ENCODE measurements around the gene COL19A1.

DNA sequence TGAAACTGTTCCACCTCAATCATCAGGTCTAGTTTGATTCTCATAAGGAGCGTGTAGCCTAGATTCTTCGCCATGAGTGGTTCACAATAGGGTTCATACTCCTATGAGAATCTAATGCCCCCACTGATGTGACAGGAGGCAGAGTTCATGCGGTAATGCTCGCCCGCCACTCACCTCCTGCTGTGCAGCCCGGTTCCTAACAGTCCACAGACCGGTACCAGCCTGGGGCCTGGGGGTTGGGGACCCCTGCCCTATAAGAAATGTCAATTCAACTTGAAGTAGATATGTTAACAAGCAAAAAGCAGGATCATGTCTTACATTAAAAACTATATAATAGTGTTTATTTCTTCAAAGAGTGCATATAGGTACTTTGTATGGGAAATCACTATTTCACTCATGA lies 216.5 kb downstream of the COL19A1 start:
- TF ChIP-seq CTCF (conservative IDR thresholded peaks at IDR 0.05; ENCODE audit: low read depth in 2 of 2) (no peak), EZH2 (IDR thresholded peaks at IDR 0.05; ENCODE audit: low read depth, unreplicated experiment) (no peak), POLR2AphosphoS5 (IDR thresholded peaks at IDR 0.05; ENCODE audit: low read depth) (no peak), REST (IDR thresholded peaks at IDR 0.05; ENCODE audit: unreplicated experiment) (no peak), JUNB (IDR thresholded peaks at IDR 0.05; ENCODE audit: unreplicated experiment) (no peak), EZH2phosphoT487 (IDR thresholded peaks at IDR 0.05; ENCODE audit: unreplicated experiment) (no peak), CREB1 (CRISPR knock-in tag; IDR thresholded peaks at IDR 0.05; ENCODE audit: low read depth) (no peak), ETS1 (IDR thresholded peaks at IDR 0.05) (no peak), NANOG (IDR thresholded peaks at IDR 0.05; ENCODE audit: borderline replicate concordance) (no peak), ZNF331 (CRISPR knock-in tag; IDR thresholded peaks at IDR 0.05; ENCODE audit: low read depth) (no peak), STAT1 (IDR thresholded peaks at IDR 0.05; ENCODE audit: unreplicated experiment) (no peak)
- TF ChIP-seq, protein P1, sequence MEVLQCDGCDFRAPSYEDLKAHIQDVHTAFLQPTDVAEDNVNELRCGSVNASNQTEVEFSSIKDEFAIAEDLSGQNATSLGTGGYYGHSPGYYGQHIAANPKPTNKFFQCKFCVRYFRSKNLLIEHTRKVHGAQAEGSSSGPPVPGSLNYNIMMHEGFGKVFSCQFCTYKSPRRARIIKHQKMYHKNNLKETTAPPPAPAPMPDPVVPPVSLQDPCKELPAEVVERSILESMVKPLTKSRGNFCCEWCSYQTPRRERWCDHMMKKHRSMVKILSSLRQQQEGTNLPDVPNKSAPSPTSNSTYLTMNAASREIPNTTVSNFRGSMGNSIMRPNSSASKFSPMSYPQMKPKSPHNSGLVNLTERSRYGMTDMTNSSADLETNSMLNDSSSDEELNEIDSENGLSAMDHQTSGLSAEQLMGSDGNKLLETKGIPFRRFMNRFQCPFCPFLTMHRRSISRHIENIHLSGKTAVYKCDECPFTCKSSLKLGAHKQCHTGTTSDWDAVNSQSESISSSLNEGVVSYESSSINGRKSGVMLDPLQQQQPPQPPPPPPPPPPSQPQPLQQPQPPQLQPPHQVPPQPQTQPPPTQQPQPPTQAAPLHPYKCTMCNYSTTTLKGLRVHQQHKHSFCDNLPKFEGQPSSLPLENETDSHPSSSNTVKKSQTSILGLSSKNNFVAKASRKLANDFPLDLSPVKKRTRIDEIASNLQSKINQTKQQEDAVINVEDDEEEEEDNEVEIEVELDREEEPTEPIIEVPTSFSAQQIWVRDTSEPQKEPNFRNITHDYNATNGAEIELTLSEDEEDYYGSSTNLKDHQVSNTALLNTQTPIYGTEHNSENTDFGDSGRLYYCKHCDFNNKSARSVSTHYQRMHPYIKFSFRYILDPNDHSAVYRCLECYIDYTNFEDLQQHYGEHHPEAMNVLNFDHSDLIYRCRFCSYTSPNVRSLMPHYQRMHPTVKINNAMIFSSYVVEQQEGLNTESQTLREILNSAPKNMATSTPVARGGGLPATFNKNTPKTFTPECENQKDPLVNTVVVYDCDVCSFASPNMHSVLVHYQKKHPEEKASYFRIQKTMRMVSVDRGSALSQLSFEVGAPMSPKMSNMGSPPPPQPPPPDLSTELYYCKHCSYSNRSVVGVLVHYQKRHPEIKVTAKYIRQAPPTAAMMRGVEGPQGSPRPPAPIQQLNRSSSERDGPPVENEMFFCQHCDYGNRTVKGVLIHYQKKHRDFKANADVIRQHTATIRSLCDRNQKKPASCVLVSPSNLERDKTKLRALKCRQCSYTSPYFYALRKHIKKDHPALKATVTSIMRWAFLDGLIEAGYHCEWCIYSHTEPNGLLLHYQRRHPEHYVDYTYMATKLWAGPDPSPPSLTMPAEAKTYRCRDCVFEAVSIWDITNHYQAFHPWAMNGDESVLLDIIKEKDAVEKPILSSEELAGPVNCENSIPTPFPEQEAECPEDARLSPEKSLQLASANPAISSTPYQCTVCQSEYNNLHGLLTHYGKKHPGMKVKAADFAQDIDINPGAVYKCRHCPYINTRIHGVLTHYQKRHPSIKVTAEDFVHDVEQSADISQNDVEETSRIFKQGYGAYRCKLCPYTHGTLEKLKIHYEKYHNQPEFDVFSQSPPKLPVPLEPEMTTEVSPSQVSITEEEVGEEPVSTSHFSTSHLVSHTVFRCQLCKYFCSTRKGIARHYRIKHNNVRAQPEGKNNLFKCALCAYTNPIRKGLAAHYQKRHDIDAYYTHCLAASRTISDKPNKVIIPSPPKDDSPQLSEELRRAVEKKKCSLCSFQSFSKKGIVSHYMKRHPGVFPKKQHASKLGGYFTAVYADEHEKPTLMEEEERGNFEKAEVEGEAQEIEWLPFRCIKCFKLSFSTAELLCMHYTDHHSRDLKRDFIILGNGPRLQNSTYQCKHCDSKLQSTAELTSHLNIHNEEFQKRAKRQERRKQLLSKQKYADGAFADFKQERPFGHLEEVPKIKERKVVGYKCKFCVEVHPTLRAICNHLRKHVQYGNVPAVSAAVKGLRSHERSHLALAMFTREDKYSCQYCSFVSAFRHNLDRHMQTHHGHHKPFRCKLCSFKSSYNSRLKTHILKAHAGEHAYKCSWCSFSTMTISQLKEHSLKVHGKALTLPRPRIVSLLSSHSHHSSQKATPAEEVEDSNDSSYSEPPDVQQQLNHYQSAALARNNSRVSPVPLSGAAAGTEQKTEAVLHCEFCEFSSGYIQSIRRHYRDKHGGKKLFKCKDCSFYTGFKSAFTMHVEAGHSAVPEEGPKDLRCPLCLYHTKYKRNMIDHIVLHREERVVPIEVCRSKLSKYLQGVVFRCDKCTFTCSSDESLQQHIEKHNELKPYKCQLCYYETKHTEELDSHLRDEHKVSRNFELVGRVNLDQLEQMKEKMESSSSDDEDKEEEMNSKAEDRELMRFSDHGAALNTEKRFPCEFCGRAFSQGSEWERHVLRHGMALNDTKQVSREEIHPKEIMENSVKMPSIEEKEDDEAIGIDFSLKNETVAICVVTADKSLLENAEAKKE (CRISPR knock-in tag; IDR thresholded peaks at IDR 0.05) = no peak

All from GM23338 (cell line).